Subcutaneous adipose tissue (tissue), 4 donors: Measurements from ENCODE around the gene C21orf58. TPM values are rescaled to one million over a fixed set of nuclear protein-coding genes. Genes with fewer than 3 reads are reported as not detected.

ENCODE experiments used
- total RNA-seq, 4 donors: library from RNA; depleted of rRNA; stranded (reverse); fragments of >200 nt; gene quantifications; one replicate each; pipeline ENCODE4 v1.1.0, GENCODE V29; 2016
- TF ChIP-seq, protein P1 (sequence below): fragments of 450-650 bp; IDR thresholded peaks from one replicate; pipeline ENCODE4 v1.5.1; 2016; ENCODE audit warnings: low read depth, mild to moderate bottlenecking, control low read depth, antibody characterized with exemption, moderate library complexity

The C21orf58 gene
- total RNA-seq, 4 donors from 2014 or later, result 1.2 to 2.9 (median 1.5) TPM; not detected in 1

DNA sequence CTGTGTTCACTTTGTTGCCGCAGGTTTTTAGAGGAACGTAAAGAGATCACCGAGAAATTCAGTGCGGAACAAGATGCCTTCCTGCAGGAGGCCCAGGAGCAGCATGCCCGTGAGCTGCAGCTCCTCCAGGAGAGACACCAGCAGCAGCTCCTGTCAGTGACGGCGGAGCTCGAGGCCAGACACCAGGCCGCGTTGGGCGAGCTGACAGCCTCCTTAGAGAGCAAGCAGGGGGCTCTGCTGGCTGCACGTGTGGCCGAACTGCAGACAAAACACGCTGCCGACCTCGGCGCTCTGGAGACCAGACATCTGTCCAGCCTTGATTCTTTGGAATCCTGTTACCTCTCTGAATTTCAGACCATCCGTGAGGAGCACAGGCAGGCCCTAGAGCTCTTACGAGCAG lies 42.9 kb upstream of the C21orf58 start:
- TF ChIP-seq, protein P1, sequence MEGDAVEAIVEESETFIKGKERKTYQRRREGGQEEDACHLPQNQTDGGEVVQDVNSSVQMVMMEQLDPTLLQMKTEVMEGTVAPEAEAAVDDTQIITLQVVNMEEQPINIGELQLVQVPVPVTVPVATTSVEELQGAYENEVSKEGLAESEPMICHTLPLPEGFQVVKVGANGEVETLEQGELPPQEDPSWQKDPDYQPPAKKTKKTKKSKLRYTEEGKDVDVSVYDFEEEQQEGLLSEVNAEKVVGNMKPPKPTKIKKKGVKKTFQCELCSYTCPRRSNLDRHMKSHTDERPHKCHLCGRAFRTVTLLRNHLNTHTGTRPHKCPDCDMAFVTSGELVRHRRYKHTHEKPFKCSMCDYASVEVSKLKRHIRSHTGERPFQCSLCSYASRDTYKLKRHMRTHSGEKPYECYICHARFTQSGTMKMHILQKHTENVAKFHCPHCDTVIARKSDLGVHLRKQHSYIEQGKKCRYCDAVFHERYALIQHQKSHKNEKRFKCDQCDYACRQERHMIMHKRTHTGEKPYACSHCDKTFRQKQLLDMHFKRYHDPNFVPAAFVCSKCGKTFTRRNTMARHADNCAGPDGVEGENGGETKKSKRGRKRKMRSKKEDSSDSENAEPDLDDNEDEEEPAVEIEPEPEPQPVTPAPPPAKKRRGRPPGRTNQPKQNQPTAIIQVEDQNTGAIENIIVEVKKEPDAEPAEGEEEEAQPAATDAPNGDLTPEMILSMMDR, result no peak

GRCh38 chr21:46366091-46366490 lies 42.4 kb upstream of the C21orf58 start:
- TF ChIP-seq, protein P1, result no peak

- TF ChIP-seq, protein P1, result no peak
Measured at GRCh38 chr21:46363698-46364097, 40.0 kb upstream of the C21orf58 start.

- TF ChIP-seq, protein P1, result no peak
Measured at GRCh38 chr21:46362946-46363345, 39.3 kb upstream of the C21orf58 start.

DNA sequence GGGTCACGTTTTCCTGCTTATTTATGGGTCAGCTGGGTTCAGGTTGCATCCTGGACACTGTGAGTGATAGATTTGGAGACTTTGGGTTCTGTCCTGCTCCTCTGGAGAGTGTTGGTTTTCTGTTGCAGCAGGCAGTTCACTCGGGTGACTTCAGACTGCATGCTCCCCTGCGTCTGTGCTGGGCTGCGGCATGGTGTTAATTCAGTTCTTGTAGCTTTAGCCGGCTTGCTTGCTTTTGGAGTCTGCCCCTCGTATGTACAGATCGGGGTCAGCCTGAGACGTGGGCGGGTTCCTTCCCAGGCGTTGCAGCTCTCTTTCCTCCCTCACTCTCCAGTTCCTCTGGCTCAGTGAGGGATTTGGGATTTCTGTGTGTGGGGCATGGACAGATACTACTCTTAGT lies 38.3 kb upstream of the C21orf58 start:
- TF ChIP-seq, protein P1, result no peak

DNA sequence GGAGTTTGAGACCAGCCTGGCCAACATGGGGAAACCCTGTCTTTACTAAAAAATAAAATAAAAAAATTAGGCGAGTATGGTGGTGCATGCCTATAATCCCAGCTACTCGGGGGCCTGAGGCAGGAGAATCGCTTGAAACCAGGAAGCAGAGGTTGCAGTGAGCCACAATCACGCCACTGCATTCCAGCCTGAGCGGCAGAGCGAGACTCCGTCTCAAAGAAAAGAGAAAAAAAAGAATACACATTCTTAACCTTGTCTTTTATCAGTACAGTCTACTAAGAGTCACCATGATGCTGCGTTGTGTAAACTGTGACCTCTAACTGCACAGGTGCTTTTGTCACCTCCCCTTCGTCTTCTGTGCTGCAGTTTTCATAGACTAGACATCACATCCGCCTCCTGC lies 37.5 kb upstream of the C21orf58 start:
- TF ChIP-seq, protein P1, result no peak

GRCh38 chr21:46357684-46358425 lies 34.2 kb upstream of the C21orf58 start:
- TF ChIP-seq, protein P1, result no peak
